Measurements from ENCODE around the gene TFF3.

GRCh38 chr21:42302076-42302650, 13.0 kb downstream of the TFF3 start:
- TF ChIP-seq PRDM2 (tag by site-specific recombination; IDR thresholded peaks at IDR 0.05; ENCODE audit: borderline replicate concordance) (no peak), KLF16 (tag by site-specific recombination; IDR thresholded peaks at IDR 0.05) (no peak), KLF9 (tag by site-specific recombination; IDR thresholded peaks at IDR 0.05; ENCODE audit: low read depth) (no peak), TRIM28 (IDR thresholded peaks at IDR 0.05; ENCODE audit: borderline replicate concordance, low read length) (no peak), GLIS1 (tag by site-specific recombination; IDR thresholded peaks at IDR 0.05) (no peak), ZBTB7A (tag by site-specific recombination; IDR thresholded peaks at IDR 0.05; ENCODE audit: low read depth) (no peak), CTCF (tag by site-specific recombination; IDR thresholded peaks at IDR 0.05) (no peak), BCL11A (tag by site-specific recombination; IDR thresholded peaks at IDR 0.05; ENCODE audit: low read depth) (no peak), ZNF404 (tag by site-specific recombination; IDR thresholded peaks at IDR 0.05) (no peak)
